ENCODE data around the gene DISP2.

DISP2 gene

GRCh38 chr15:40428185-40428584 lies 70.2 kb downstream of the DISP2 start:
- FAIRE-seq = no peak
